Stimulated activated CD4-positive, alpha-beta T cell treated with anti-CD3 and anti-CD28 coated beads, Interleukin-12 subunit alpha, Interleukin-12 subunit beta, amount 100 ng/mL, for 24 hours (primary cell): Measurements from ENCODE around the gene ZNF367.
A peak's percentile ranks its signal among the peaks of the same experiment; 100 is the strongest.

Source experiments
- DNase-seq, 2 experiments: peaks; one replicate each; pipeline ENCODE4 v3.0.0-alpha.2; 2020; ENCODE audit warnings: low read depth in 2 of 2

The ZNF367 gene

GRCh38 chr9:96418083-96418919 lies at the start of gene ZNF367:
Gene ZNF367 (minus strand): TSS chr9:96418370. CDS start chr9:96418032, 338 bp downstream.
- DNase-seq = peak; percentile 85 to 97

GRCh38 chr9:96467784-96468183 lies 49.6 kb upstream of the ZNF367 start:
- no peak for DNase-seq

- no peak for DNase-seq
Observed at GRCh38 chr9:96464426-96464825, 46.3 kb upstream of the ZNF367 start.

GRCh38 chr9:96462541-96462940 lies 44.4 kb upstream of the ZNF367 start:
- no peak for DNase-seq

- DNase-seq = no peak
Observed at GRCh38 chr9:96461336-96461735, 43.2 kb upstream of the ZNF367 start.

- DNase-seq = no peak
Observed at GRCh38 chr9:96460882-96461281, 42.7 kb upstream of the ZNF367 start.

- DNase-seq = no peak
Observed at GRCh38 chr9:96460470-96460869, 42.3 kb upstream of the ZNF367 start.

- no peak for DNase-seq
Observed at GRCh38 chr9:96459268-96460007, 41.3 kb upstream of the ZNF367 start.

- no peak for DNase-seq
Observed at GRCh38 chr9:96458226-96458625, 40.1 kb upstream of the ZNF367 start.

- no peak for DNase-seq
Observed at GRCh38 chr9:96457266-96457665, 39.1 kb upstream of the ZNF367 start.

GRCh38 chr9:96453625-96454024 lies 35.5 kb upstream of the ZNF367 start:
- no peak for DNase-seq

- peak in 1 of 2 experiments; percentile 26 for DNase-seq
Observed at GRCh38 chr9:96450613-96451528, 32.7 kb upstream of the ZNF367 start.

- DNase-seq = peak; percentile 87 to 95
Observed at GRCh38 chr9:96449845-96450612, 31.9 kb upstream of the ZNF367 start, which contains the start of gene HABP4. Gene HABP4 (plus strand): TSS chr9:96450169. CDS start chr9:96450280, 111 bp downstream.

GRCh38 chr9:96449523-96449844 lies 31.3 kb upstream of the ZNF367 start:
- no peak for DNase-seq

GRCh38 chr9:96448546-96449170 lies 30.5 kb upstream of the ZNF367 start:
- DNase-seq = no peak

- no peak for DNase-seq
Observed at GRCh38 chr9:96447406-96447805, 29.2 kb upstream of the ZNF367 start.

GRCh38 chr9:96442491-96442890 lies 24.3 kb upstream of the ZNF367 start:
- DNase-seq = no peak

GRCh38 chr9:96441798-96442445 lies 23.8 kb upstream of the ZNF367 start:
- DNase-seq = no peak

- no peak for DNase-seq
Observed at GRCh38 chr9:96440671-96441199, 22.6 kb upstream of the ZNF367 start.

- DNase-seq = no peak
Observed at GRCh38 chr9:96437454-96437853, 19.3 kb upstream of the ZNF367 start.
